NCI-H226 (cell line): ENCODE data around the gene DHRSX.
A peak's percentile ranks its signal among the peaks of the same experiment; 100 is the strongest.

Experiments
- DNase-seq: peaks from one replicate; pipeline ENCODE4 v3.0.0-alpha.2; 2015

The DHRSX gene

GRCh38 chrX:2185341-2186082 lies 315.3 kb downstream of the DHRSX start:
- no peak for DNase-seq

GRCh38 chrX:2184089-2184488 lies 316.7 kb downstream of the DHRSX start:
- DNase-seq: no peak

GRCh38 chrX:2183193-2183725 lies 317.5 kb downstream of the DHRSX start:
- DNase-seq: peak; percentile 69

GRCh38 chrX:2177541-2177940 lies 323.2 kb downstream of the DHRSX start:
- DNase-seq: no peak

- DNase-seq: no peak
These were observed 324.0 kb downstream of the DHRSX start for GRCh38 chrX:2176733-2177132.

- DNase-seq: no peak
These were observed 324.5 kb downstream of the DHRSX start for GRCh38 chrX:2176274-2176673.

- DNase-seq: no peak
These were observed 328.4 kb downstream of the DHRSX start for GRCh38 chrX:2172359-2172758.
